Measurements from ENCODE around the gene EPHX1.
A peak's percentile ranks its signal among the peaks of the same experiment; 100 is the strongest.

Gene EPHX1

GRCh38 chr1:225861834-225862580, 52.1 kb downstream of the EPHX1 start:
- no peak for DNase-seq (ENCODE audit: low read depth)

- no peak for DNase-seq (ENCODE audit: low read depth)
These were observed 52.6 kb downstream of the EPHX1 start for GRCh38 chr1:225862581-225862950.

GRCh38 chr1:225863167-225863566, 53.2 kb downstream of the EPHX1 start:
- no peak for DNase-seq (ENCODE audit: low read depth)

GRCh38 chr1:225865514-225865913, 55.6 kb downstream of the EPHX1 start:
- no peak for DNase-seq (ENCODE audit: low read depth)

GRCh38 chr1:225866061-225866837, 56.3 kb downstream of the EPHX1 start:
- DNase-seq (ENCODE audit: low read depth) = peak; percentile 75

- DNase-seq (ENCODE audit: low read depth) = no peak
These were observed 57.1 kb downstream of the EPHX1 start for GRCh38 chr1:225866981-225867380.

- DNase-seq (ENCODE audit: low read depth) = no peak
These were observed 58.9 kb downstream of the EPHX1 start for GRCh38 chr1:225868631-225869330.

GRCh38 chr1:225870911-225871310, 61.0 kb downstream of the EPHX1 start:
- DNase-seq (ENCODE audit: low read depth) = no peak

GRCh38 chr1:225871359-225872074, 61.6 kb downstream of the EPHX1 start:
- no peak for DNase-seq (ENCODE audit: low read depth)

GRCh38 chr1:225872075-225872430, 62.1 kb downstream of the EPHX1 start:
- no peak for DNase-seq (ENCODE audit: low read depth)

GRCh38 chr1:225873281-225873850, 63.4 kb downstream of the EPHX1 start:
- DNase-seq (ENCODE audit: low read depth) = no peak

GRCh38 chr1:225874431-225874830, 64.5 kb downstream of the EPHX1 start:
- DNase-seq (ENCODE audit: low read depth) = no peak

- no peak for DNase-seq (ENCODE audit: low read depth)
These were observed 65.3 kb downstream of the EPHX1 start for GRCh38 chr1:225875044-225875815.

- DNase-seq (ENCODE audit: low read depth) = no peak
These were observed 67.1 kb downstream of the EPHX1 start for GRCh38 chr1:225876900-225877510.

GRCh38 chr1:225877580-225877979, 67.7 kb downstream of the EPHX1 start:
- DNase-seq (ENCODE audit: low read depth) = no peak

GRCh38 chr1:225878282-225878681, 68.4 kb downstream of the EPHX1 start:
- no peak for DNase-seq (ENCODE audit: low read depth)

- no peak for DNase-seq (ENCODE audit: low read depth)
These were observed 69.7 kb downstream of the EPHX1 start for GRCh38 chr1:225879521-225880221.

GRCh38 chr1:225880222-225880588, 70.3 kb downstream of the EPHX1 start:
- DNase-seq (ENCODE audit: low read depth) = no peak

- DNase-seq (ENCODE audit: low read depth) = no peak
These were observed 70.7 kb downstream of the EPHX1 start for GRCh38 chr1:225880636-225881035.

Measured in stromal cell of bone marrow (primary cell).